ENCODE results near the gene TRAP1.

TRAP1 gene

GRCh38 chr16:3739636-3740035, 22.3 kb upstream of the TRAP1 start:
- DNase-seq (ENCODE audit: low read depth, low spot score): no peak
- in situ Hi-C loops (cut with HindIII; ENCODE audit: low sequenced_read_pairs): no loop called here
- no peak for TF ChIP-seq CTCF (IDR thresholded peaks at IDR 0.05; ENCODE audit: low read depth, low read length)
- no peak overlapping the region for H3K4me3 ChIP-seq (ENCODE audit: low read depth, low read length)

- in situ Hi-C loops (cut with HindIII; ENCODE audit: low sequenced_read_pairs): no loop called here
- DNase-seq (ENCODE audit: low read depth, low spot score): no peak
- no peak overlapping the region for H3K4me3 ChIP-seq (ENCODE audit: low read depth, low read length)
- TF ChIP-seq CTCF (IDR thresholded peaks at IDR 0.05; ENCODE audit: low read depth, low read length): no peak
Measured at GRCh38 chr16:3738541-3738940, 21.2 kb upstream of the TRAP1 start.

GRCh38 chr16:3738128-3738527, 20.8 kb upstream of the TRAP1 start:
- in situ Hi-C loops (cut with HindIII; ENCODE audit: low sequenced_read_pairs): no loop called here
- DNase-seq (ENCODE audit: low read depth, low spot score): no peak
- no peak for TF ChIP-seq CTCF (IDR thresholded peaks at IDR 0.05; ENCODE audit: low read depth, low read length)
- H3K4me3 ChIP-seq (ENCODE audit: low read depth, low read length): no peak overlapping the region

GRCh38 chr16:3737181-3737580, 19.9 kb upstream of the TRAP1 start:
- DNase-seq (ENCODE audit: low read depth, low spot score): no peak
- no peak for TF ChIP-seq CTCF (IDR thresholded peaks at IDR 0.05; ENCODE audit: low read depth, low read length)
- H3K4me3 ChIP-seq (ENCODE audit: low read depth, low read length): no peak overlapping the region
- in situ Hi-C loops (cut with HindIII; ENCODE audit: low sequenced_read_pairs): no loop called here

GRCh38 chr16:3736116-3736515, 18.8 kb upstream of the TRAP1 start:
- in situ Hi-C loops (cut with HindIII; ENCODE audit: low sequenced_read_pairs): no loop called here
- no peak for DNase-seq (ENCODE audit: low read depth, low spot score)
- TF ChIP-seq CTCF (IDR thresholded peaks at IDR 0.05; ENCODE audit: low read depth, low read length): no peak
- H3K4me3 ChIP-seq (ENCODE audit: low read depth, low read length): no peak overlapping the region

GRCh38 chr16:3735541-3735940, 18.2 kb upstream of the TRAP1 start:
- H3K4me3 ChIP-seq (ENCODE audit: low read depth, low read length): no peak overlapping the region

More at GRCh38 chr16:3735541-3735940, 18.2 kb upstream of the TRAP1 start:
- DNase-seq (ENCODE audit: low read depth, low spot score): no peak
- TF ChIP-seq CTCF (IDR thresholded peaks at IDR 0.05; ENCODE audit: low read depth, low read length): no peak
- in situ Hi-C loops (cut with HindIII; ENCODE audit: low sequenced_read_pairs): no loop called here
